ENCODE data around the gene MAGIX.

MAGIX gene

GRCh38 chrX:49204709-49205108 is 42.2 kb downstream of the MAGIX start:
- no peak for DNase-seq (ENCODE audit: low read depth)
- TF ChIP-seq CTCF (IDR thresholded peaks at IDR 0.05; ENCODE audit: control insufficient read depth, insufficient read depth, low read depth, low read length, missing control alignments): no peak
- no peak overlapping the region for H3K4me3 ChIP-seq (ENCODE audit: control insufficient read depth, low read depth, low read length)

- DNase-seq (ENCODE audit: low read depth): no peak
- no peak overlapping the region for H3K4me3 ChIP-seq (ENCODE audit: control insufficient read depth, low read depth, low read length)
- TF ChIP-seq CTCF (IDR thresholded peaks at IDR 0.05; ENCODE audit: control insufficient read depth, insufficient read depth, low read depth, low read length, missing control alignments): no peak
Measured at GRCh38 chrX:49205443-49205842, 42.9 kb downstream of the MAGIX start.

GRCh38 chrX:49206543-49206942 is 44.0 kb downstream of the MAGIX start:
- H3K4me3 ChIP-seq (ENCODE audit: control insufficient read depth, low read depth, low read length): no peak overlapping the region
- no peak for TF ChIP-seq CTCF (IDR thresholded peaks at IDR 0.05; ENCODE audit: control insufficient read depth, insufficient read depth, low read depth, low read length, missing control alignments)
- no peak for DNase-seq (ENCODE audit: low read depth)

- no peak for TF ChIP-seq CTCF (IDR thresholded peaks at IDR 0.05; ENCODE audit: control insufficient read depth, insufficient read depth, low read depth, low read length, missing control alignments)
- DNase-seq (ENCODE audit: low read depth): no peak
- no peak overlapping the region for H3K4me3 ChIP-seq (ENCODE audit: control insufficient read depth, low read depth, low read length)
Measured at GRCh38 chrX:49208399-49208798, 45.8 kb downstream of the MAGIX start.

GRCh38 chrX:49209434-49210251 is 47.1 kb downstream of the MAGIX start:
- DNase-seq (ENCODE audit: low read depth): no peak
- H3K4me3 ChIP-seq (ENCODE audit: control insufficient read depth, low read depth, low read length): no peak overlapping the region
- TF ChIP-seq CTCF (IDR thresholded peaks at IDR 0.05; ENCODE audit: control insufficient read depth, insufficient read depth, low read depth, low read length, missing control alignments): no peak

GRCh38 chrX:49210406-49210805 is 47.8 kb downstream of the MAGIX start:
- no peak overlapping the region for H3K4me3 ChIP-seq (ENCODE audit: control insufficient read depth, low read depth, low read length)
- no peak for DNase-seq (ENCODE audit: low read depth)
- no peak for TF ChIP-seq CTCF (IDR thresholded peaks at IDR 0.05; ENCODE audit: control insufficient read depth, insufficient read depth, low read depth, low read length, missing control alignments)

Data from AG09309 (cell line).